GM12878 (cell line): ENCODE data around the gene STAG1. TPM values are rescaled to one million over a fixed set of nuclear protein-coding genes. Genes with fewer than 3 reads are reported as not detected.
"Not testable (repeated sequence)": the region's sequence is repeated elsewhere in the genome, so short reads cannot be mapped to it uniquely, and the experiment has no call there.

Source experiments
- ATAC-seq: fragments of 200-7000 bp; cut with Tn5 transposase; 3 replicates; pipeline ENCODE4 v1.9.1; 2020; ENCODE audit warnings: mild to moderate bottlenecking, moderate library complexity
- BruUV-seq: library from RNA; stranded (reverse); fragments of 400-500 nt; replicated peaks from 2 replicates; lab custom pipeline; 2021; lab: Mats Ljungman, UMichigan
- CTCF ChIA-PET: fragments of 300-600 bp; sonication (Branson Sonifier 250); formaldehyde crosslinking; extraction: SDS; loops from one replicate; lab custom pipeline; 2021; ENCODE audit warnings: inconsistent platforms; lab: Yijun Ruan, JAX
- POLR2A ChIA-PET: fragments of 350-600 bp; formaldehyde crosslinking; extraction: SDS; loops from one replicate; lab custom pipeline; 2021; ENCODE audit warnings: inconsistent platforms; lab: Charles Lee
- RAD21 ChIA-PET: fragments of 300-600 bp; sonication (Branson Sonifier 250); formaldehyde crosslinking; loops from one replicate; lab custom pipeline; 2023; ENCODE audit warnings: antibody characterized with exemption; ENCODE audit not compliant: unreplicated experiment; lab: Charles Lee
- SMC1A ChIA-PET: fragments of 300-600 bp; sonication (Branson Sonifier 250); formaldehyde crosslinking; loops from one replicate; lab custom pipeline; 2023; ENCODE audit not compliant: unreplicated experiment, uncharacterized antibody; lab: Charles Lee
- DNase-seq: peaks from one replicate; pipeline ENCODE4 v3.0.0-alpha.2; 2011; ENCODE audit warnings: low read depth, low spot score
- FAIRE-seq: peaks from 3 replicates; lab custom pipeline; 2011; peaks lifted over from hg19 to GRCh38; lab: Jason Lieb, UNC
- H2AFZ ChIP-seq: 2 replicates; pipeline ENCODE4 v1.6.0; 2011; ENCODE audit warnings: low read depth, low read length, control low read depth; ENCODE audit not compliant: control insufficient read depth
- H3K27ac ChIP-seq: 2 replicates; pipeline ENCODE4 v1.5.1; 2011; ENCODE audit warnings: control low read depth; ENCODE audit not compliant: control insufficient read depth, insufficient read depth
- H3K27me3 ChIP-seq, 2 experiments: replicated peaks in 1 of 2; 2 replicates each; pipeline versions ENCODE4 v1.6.0 to v1.6.1; 2011; ENCODE audit warnings: low read length in 1 of 2; ENCODE audit not compliant: control insufficient read depth in 2 of 2, insufficient read depth in 2 of 2
- H3K36me3 ChIP-seq, 2 experiments: 2 replicates each; pipeline ENCODE4 v1.5.1; 2011; ENCODE audit warnings: low read length in 1 of 2; ENCODE audit not compliant: control insufficient read depth in 2 of 2, insufficient read depth in 2 of 2
- H3K4me1 ChIP-seq: 2 replicates; pipeline ENCODE4 v1.6.1; 2011; ENCODE audit warnings: mild to moderate bottlenecking, low read length, moderate library complexity, mixed read lengths; ENCODE audit not compliant: control insufficient read depth, insufficient read depth
- H3K4me2 ChIP-seq: 2 replicates; pipeline ENCODE4 v1.6.0; 2011; ENCODE audit warnings: control low read depth; ENCODE audit not compliant: control insufficient read depth, insufficient read depth
- H3K4me3 ChIP-seq: fragments of 200-600 bp; sonication (generic); 2 replicates; pipeline ENCODE4 v1.5.1; 2016
- H3K79me2 ChIP-seq: 2 replicates; pipeline ENCODE4 v1.6.0; 2011; ENCODE audit warnings: low read length; ENCODE audit not compliant: control insufficient read depth, insufficient read depth
- H3K9ac ChIP-seq: 2 replicates; pipeline ENCODE4 v1.8.0; 2011; ENCODE audit warnings: low read length, control low read depth, mixed read lengths; ENCODE audit not compliant: control insufficient read depth, insufficient read depth
- H3K9me3 ChIP-seq: replicated peaks from 3 replicates; pipeline ENCODE4 v1.5.1; 2011; ENCODE audit warnings: mild to moderate bottlenecking, low read length; ENCODE audit not compliant: control insufficient read depth, insufficient read depth
- H4K20me1 ChIP-seq: 2 replicates; pipeline ENCODE4 v1.6.0; 2011; ENCODE audit not compliant: control insufficient read depth, insufficient read depth
- BACH1 ChIP-seq: fragments of 450-650 bp; IDR thresholded peaks from 2 replicates; pipeline ENCODE4 v1.6.1; 2017; ENCODE audit warnings: mild to moderate bottlenecking, borderline replicate concordance
- CBX5 ChIP-seq: sonication (generic); IDR thresholded peaks from 2 replicates; pipeline ENCODE4 v1.6.1; 2016; ENCODE audit warnings: low read depth, moderate library complexity, mild to moderate bottlenecking, inconsistent platforms
- ESRRA ChIP-seq: IDR thresholded peaks from 2 replicates; pipeline ENCODE4 v1.6.1; 2012; ENCODE audit warnings: mild to moderate bottlenecking, low read length, improper control_type of control experiment
- JUND ChIP-seq: IDR thresholded peaks from 2 replicates; pipeline ENCODE4 v1.6.1; 2012; ENCODE audit warnings: low read depth, mild to moderate bottlenecking, low read length, improper control_type of control experiment, moderate library complexity
- MXI1 ChIP-seq: fragments of 150-350 bp; IDR thresholded peaks from 2 replicates; pipeline ENCODE4 v1.6.1; 2011; ENCODE audit warnings: low read depth, mild to moderate bottlenecking, inconsistent platforms, low read length, improper control_type of control experiment
- NBN ChIP-seq: fragments of 450-650 bp; IDR thresholded peaks from 2 replicates; pipeline ENCODE4 v1.6.1; 2016
- NR2C2 ChIP-seq: IDR thresholded peaks from 2 replicates; pipeline ENCODE4 v1.6.1; 2011; ENCODE audit warnings: borderline replicate concordance, low read depth; ENCODE audit not compliant: control insufficient read depth, insufficient read length
- NR2F1 ChIP-seq: fragments of 450-650 bp; conservative IDR thresholded peaks from 2 replicates; pipeline ENCODE4 v1.6.1; 2017; ENCODE audit warnings: mild to moderate bottlenecking
- STAT3 ChIP-seq: IDR thresholded peaks from 2 replicates; pipeline ENCODE4 v1.6.1; 2011; ENCODE audit warnings: low read depth, low read length, improper control_type of control experiment
- SUPT20H ChIP-seq: IDR thresholded peaks from 2 replicates; pipeline ENCODE4 v1.6.1; 2011; ENCODE audit warnings: low read depth, mild to moderate bottlenecking, low read length, moderate library complexity, borderline replicate concordance; ENCODE audit not compliant: control insufficient read depth
- ZNF24 ChIP-seq: fragments of 450-650 bp; IDR thresholded peaks from 2 replicates; pipeline ENCODE4 v1.6.1; 2017; ENCODE audit warnings: antibody characterized with exemption, mild to moderate bottlenecking
- WGBS: methylation state at CpG from one replicate; pipeline ENCODE4 v1.1.6; 2016; ENCODE audit warnings: low lambda C conversion rate; ENCODE audit not compliant: insufficient replicate concordance, insufficient coverage; ENCODE audit errors: missing lambda C conversion rate; 5-methylcytosine and 5-hydroxymethylcytosine counted together
- in situ Hi-C: fragments of 300-500 bp; cut with MboI; formaldehyde crosslinking; loops from 9 replicates; pipeline ENCODE4 v1.14.3; 2018; ENCODE audit warnings: mixed read lengths
- intact Hi-C: fragments of 100-400 bp; cut with micrococcal nuclease; formaldehyde crosslinking; loops from one replicate; pipeline ENCODE4 v1.14.2; 2022; ENCODE audit not compliant: unreplicated experiment
- polyA plus RNA-seq, 11 experiments: library from polyadenylated mRNA; depleted of rRNA in 4 of 11; unstranded in 6 of 11; stranded (reverse) in 5 of 11; fragments of >200 nt; fragmentation: Nextera tagmentation in 4 of 11; fragmentation: Illumina TruSeq in 1 of 11; extraction: Ambion mirVana in 4 of 11; extraction: Trizol in 1 of 11; gene quantifications; 1 replicate in 1 of 11; 2 replicates in 10 of 11; pipeline versions ENCODE4 v1.2.1 to v1.2.3, GENCODE V29; 2011 to 2016; ENCODE audit warnings: inconsistent platforms in 2 of 11, missing spikeins in 2 of 11, low read depth in 1 of 11
- total RNA-seq, 4 experiments: library from RNA; depleted of rRNA in 3 of 4; stranded (reverse); fragments of >200 nt in 3 of 4; fragmentation: Illumina TruSeq in 1 of 4; extraction: Trizol in 1 of 4; gene quantifications; 2 replicates each; pipeline versions ENCODE4 v1.2.1 to v1.2.3, GENCODE V29; 2013 to 2021
- TF ChIP-seq, protein P1 (sequence below): fragments of 450-650 bp; IDR thresholded peaks from 2 replicates; pipeline ENCODE4 v1.6.1; 2017; ENCODE audit warnings: mild to moderate bottlenecking, moderate library complexity
- TF ChIP-seq, protein P2 (sequence below): fragments of 450-650 bp; IDR thresholded peaks from 2 replicates; pipeline ENCODE4 v1.6.1; 2014; ENCODE audit warnings: mild to moderate bottlenecking

Gene STAG1
- total and polyA plus RNA-seq, 10 of the 15 experiments (the other 5 are each of a cell fraction or from before 2014, with no cell fraction given) = 4.4 to 30.1 (median 20.2) TPM

DNA sequence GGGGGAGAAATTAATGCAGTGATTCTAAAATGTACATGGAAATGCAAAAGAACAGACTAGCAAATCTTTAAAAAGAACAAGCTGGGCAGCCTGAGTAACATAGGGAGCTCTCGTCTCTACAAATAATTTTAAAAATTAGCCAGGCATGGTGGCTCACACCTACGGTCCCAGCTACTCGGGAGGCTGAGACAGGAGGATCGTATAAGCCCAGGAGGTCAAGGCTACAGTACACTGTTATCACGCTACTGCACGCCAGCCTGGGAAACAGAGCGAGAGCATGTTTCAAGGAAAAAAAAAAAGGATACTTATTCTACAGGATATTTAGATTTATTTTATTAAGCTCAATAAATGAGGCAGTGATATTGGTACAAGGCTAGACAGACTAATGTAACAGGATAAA is 40.9 kb downstream of the STAG1 start:
- in situ Hi-C loops = no loop called here
- H3K79me2 ChIP-seq = peaks cover 36% of the 10 kb centered on the region
- WGBS = 98% methylated on average over 7 of the region's 7 CpGs
- H3K27me3 ChIP-seq = no peaks in the 10 kb centered on the region
- peaks cover 1% of the 10 kb centered on the region; the same call in 1 of the 3 replicates for H3K9me3 ChIP-seq
- no peak overlapping the region for H3K4me3 ChIP-seq
- H3K4me2 ChIP-seq = no peak overlapping the region
- BruUV-seq = no TSS peak
- ChIA-PET SMC1A (interaction anchor here (0.6 to 0.8 kb wide), 4 partner anchors 9 to 1478 kb away, joined by 3 read pairs; no protein-coding TSS in a partner anchor), RAD21 (no interaction called here), POLR2A (no interaction called here), CTCF (interaction anchor here (0.5 kb wide), 1 partner anchor 1018 kb away, joined by 3 read pairs; no protein-coding TSS in a partner anchor)
- H3K4me1 ChIP-seq = no peaks in the 10 kb centered on the region
- no peak overlapping the region for H2AFZ ChIP-seq
- DNase-seq (no peak), FAIRE-seq (no peak), ATAC-seq (no peak)
- no peaks in the 10 kb centered on the region for H4K20me1 ChIP-seq
- H3K36me3 ChIP-seq = peaks cover 0 to 2% of the 10 kb centered on the region in 2 experiments; a peak in 2 of 4 replicates
- no peak overlapping the region for H3K27ac ChIP-seq
- TF ChIP-seq ZNF24 (no peak), NBN (no peak), STAT3 (no peak), JUND (no peak), MXI1 (no peak), CBX5 (no peak), ESRRA (no peak), NR2F1 (no peak), BACH1 (no peak), SUPT20H (no peak), NR2C2 (no peak)
- TF ChIP-seq, protein P1, sequence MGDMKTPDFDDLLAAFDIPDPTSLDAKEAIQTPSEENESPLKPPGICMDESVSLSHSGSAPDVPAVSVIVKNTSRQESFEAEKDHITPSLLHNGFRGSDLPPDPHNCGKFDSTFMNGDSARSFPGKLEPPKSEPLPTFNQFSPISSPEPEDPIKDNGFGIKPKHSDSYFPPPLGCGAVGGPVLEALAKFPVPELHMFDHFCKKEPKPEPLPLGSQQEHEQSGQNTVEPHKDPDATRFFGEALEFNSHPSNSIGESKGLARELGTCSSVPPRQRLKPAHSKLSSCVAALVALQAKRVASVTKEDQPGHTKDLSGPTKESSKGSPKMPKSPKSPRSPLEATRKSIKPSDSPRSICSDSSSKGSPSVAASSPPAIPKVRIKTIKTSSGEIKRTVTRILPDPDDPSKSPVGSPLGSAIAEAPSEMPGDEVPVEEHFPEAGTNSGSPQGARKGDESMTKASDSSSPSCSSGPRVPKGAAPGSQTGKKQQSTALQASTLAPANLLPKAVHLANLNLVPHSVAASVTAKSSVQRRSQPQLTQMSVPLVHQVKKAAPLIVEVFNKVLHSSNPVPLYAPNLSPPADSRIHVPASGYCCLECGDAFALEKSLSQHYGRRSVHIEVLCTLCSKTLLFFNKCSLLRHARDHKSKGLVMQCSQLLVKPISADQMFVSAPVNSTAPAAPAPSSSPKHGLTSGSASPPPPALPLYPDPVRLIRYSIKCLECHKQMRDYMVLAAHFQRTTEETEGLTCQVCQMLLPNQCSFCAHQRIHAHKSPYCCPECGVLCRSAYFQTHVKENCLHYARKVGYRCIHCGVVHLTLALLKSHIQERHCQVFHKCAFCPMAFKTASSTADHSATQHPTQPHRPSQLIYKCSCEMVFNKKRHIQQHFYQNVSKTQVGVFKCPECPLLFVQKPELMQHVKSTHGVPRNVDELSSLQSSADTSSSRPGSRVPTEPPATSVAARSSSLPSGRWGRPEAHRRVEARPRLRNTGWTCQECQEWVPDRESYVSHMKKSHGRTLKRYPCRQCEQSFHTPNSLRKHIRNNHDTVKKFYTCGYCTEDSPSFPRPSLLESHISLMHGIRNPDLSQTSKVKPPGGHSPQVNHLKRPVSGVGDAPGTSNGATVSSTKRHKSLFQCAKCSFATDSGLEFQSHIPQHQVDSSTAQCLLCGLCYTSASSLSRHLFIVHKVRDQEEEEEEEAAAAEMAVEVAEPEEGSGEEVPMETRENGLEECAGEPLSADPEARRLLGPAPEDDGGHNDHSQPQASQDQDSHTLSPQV = no peak
- TF ChIP-seq, protein P2, sequence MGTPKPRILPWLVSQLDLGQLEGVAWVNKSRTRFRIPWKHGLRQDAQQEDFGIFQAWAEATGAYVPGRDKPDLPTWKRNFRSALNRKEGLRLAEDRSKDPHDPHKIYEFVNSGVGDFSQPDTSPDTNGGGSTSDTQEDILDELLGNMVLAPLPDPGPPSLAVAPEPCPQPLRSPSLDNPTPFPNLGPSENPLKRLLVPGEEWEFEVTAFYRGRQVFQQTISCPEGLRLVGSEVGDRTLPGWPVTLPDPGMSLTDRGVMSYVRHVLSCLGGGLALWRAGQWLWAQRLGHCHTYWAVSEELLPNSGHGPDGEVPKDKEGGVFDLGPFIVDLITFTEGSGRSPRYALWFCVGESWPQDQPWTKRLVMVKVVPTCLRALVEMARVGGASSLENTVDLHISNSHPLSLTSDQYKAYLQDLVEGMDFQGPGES = no peak
- no peak overlapping the region for H3K9ac ChIP-seq
- intact Hi-C loops = no loop called here

DNA sequence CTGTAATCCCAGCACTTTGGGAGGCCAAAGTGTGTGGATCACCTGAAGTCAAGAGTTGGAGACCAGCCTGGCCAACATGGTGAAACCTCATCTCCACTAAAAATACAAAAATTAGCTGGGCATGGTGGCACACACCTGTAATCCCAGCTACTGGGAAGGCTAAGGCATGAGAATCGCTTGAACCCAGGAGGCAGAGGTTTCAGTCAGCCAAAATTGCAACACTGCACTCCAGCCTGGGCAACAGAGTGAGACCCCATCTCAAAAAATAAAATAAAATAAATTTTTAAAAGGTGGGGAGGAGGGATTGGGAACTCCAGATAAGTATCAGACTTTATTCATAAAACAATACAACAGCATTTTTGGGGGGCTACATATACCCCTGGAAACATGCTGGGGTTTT is 42.4 kb downstream of the STAG1 start:
- H3K9ac ChIP-seq, H2AFZ ChIP-seq, H3K4me2 ChIP-seq, H3K4me3 ChIP-seq, ATAC-seq, CTCF ChIA-PET, in situ Hi-C loops, H4K20me1 ChIP-seq, BruUV-seq, H3K9me3 ChIP-seq, H3K4me1 ChIP-seq, DNase-seq, H3K27me3 ChIP-seq, intact Hi-C loops, FAIRE-seq, H3K36me3 ChIP-seq, H3K27ac ChIP-seq: not testable (repeated sequence)
- ChIA-PET SMC1A (interaction anchor here (0.6 to 0.8 kb wide), 2 partner anchors 11 to 12 kb away, joined by 3 read pairs; no protein-coding TSS in a partner anchor), POLR2A (interaction anchor here (0.9 kb wide), 1 partner anchor 20 kb away, joined by 10 read pairs; no protein-coding TSS in a partner anchor), RAD21 (interaction anchor here (0.6 kb wide), 1 partner anchor 258 kb away, joined by 3 read pairs; no protein-coding TSS in a partner anchor)
- WGBS = 100% methylated on average over 1 of the region's 1 CpG
- peaks cover 32% of the 10 kb centered on the region for H3K79me2 ChIP-seq
